Measurements from ENCODE around the gene FAM114A2. TPM values are rescaled to one million over a fixed set of nuclear protein-coding genes. Genes with fewer than 3 reads are reported as not detected.

FAM114A2 gene
- total RNA-seq, 6 experiments from 2014 or later = 5.0 to 20.2 (median 15.5) TPM

GRCh38 chr5:154065971-154066370, 27.3 kb upstream of the FAM114A2 start:
- TF ChIP-seq CTCF (IDR thresholded peaks at IDR 0.05) (no peak), POLR2A (IDR thresholded peaks at IDR 0.05) (no peak)
- H3K9me3 ChIP-seq = no peaks in the 10 kb centered on the region
- no peak overlapping the region for H3K27ac ChIP-seq
- DNase-seq (no peak), ATAC-seq (no peak)
- H3K4me3 ChIP-seq = no peak overlapping the region
- H3K27me3 ChIP-seq = no peaks in the 10 kb centered on the region
- intact Hi-C loops (cut with DNase I) = loop anchor here in 1 of 2 donors (10.0 kb wide), 1 partner anchor 349 kb away; no protein-coding TSS in a partner anchor
- H3K36me3 ChIP-seq = no peaks in the 10 kb centered on the region
- H3K4me1 ChIP-seq = no peaks in the 10 kb centered on the region

- no peak overlapping the region for H3K4me3 ChIP-seq
- no peak overlapping the region for H3K27ac ChIP-seq
- TF ChIP-seq POLR2A (IDR thresholded peaks at IDR 0.05) (no peak), CTCF (IDR thresholded peaks at IDR 0.05) (no peak)
- ATAC-seq (no peak), DNase-seq (no peak)
- no peaks in the 10 kb centered on the region for H3K9me3 ChIP-seq
- intact Hi-C loops (cut with DNase I) = loop anchor here in 1 of 2 donors (10.0 kb wide), 1 partner anchor 351 kb away; no protein-coding TSS in a partner anchor
- H3K36me3 ChIP-seq = no peaks in the 10 kb centered on the region
- H3K4me1 ChIP-seq = peaks cover 0 to 11% (median 5%) of the 10 kb centered on the region in 4 donors
- H3K27me3 ChIP-seq = no peaks in the 10 kb centered on the region
Measured at GRCh38 chr5:154063372-154063771, 24.7 kb upstream of the FAM114A2 start.

- TF ChIP-seq POLR2A (IDR thresholded peaks at IDR 0.05) = no peak
- no peaks in the 10 kb centered on the region for H3K36me3 ChIP-seq
- peaks cover 0 to 11% (median 5%) of the 10 kb centered on the region in 4 donors for H3K4me1 ChIP-seq
- DNase-seq (no peak), ATAC-seq (no peak)
- H3K4me3 ChIP-seq = no peak overlapping the region
- no peaks in the 10 kb centered on the region for H3K27me3 ChIP-seq
- 90% methylated on average over 3 of the region's 3 CpGs for WGBS (ENCODE audit: insufficient coverage, low coverage, low lambda C conversion rate, missing lambda C conversion rate)
- intact Hi-C loops (cut with DNase I) = loop anchor here in 1 of 2 donors (10.0 kb wide), 1 partner anchor 354 kb away; no protein-coding TSS in a partner anchor
- H3K9me3 ChIP-seq = no peaks in the 10 kb centered on the region
- H3K27ac ChIP-seq = no peak overlapping the region
Measured at GRCh38 chr5:154060606-154061005, 21.9 kb upstream of the FAM114A2 start.

- peaks cover 0 to 11% (median 5%) of the 10 kb centered on the region in 4 donors for H3K4me1 ChIP-seq
- no peak for DNase-seq
- H3K4me3 ChIP-seq = no peak overlapping the region
- H3K36me3 ChIP-seq = no peaks in the 10 kb centered on the region
- intact Hi-C loops (cut with DNase I) = no loop called here
- H3K27ac ChIP-seq = no peak overlapping the region
- ATAC-seq = peak in 1 of 4 donors; percentile 11
- TF ChIP-seq CTCF (IDR thresholded peaks at IDR 0.05) (no peak), POLR2A (IDR thresholded peaks at IDR 0.05) (no peak)
- 71% methylated on average over 4 of the region's 4 CpGs for WGBS (ENCODE audit: insufficient coverage, low coverage, low lambda C conversion rate, missing lambda C conversion rate)
- H3K27me3 ChIP-seq = no peaks in the 10 kb centered on the region
- H3K9me3 ChIP-seq = no peaks in the 10 kb centered on the region
Measured at GRCh38 chr5:154059583-154059982, 20.9 kb upstream of the FAM114A2 start.

- no peak for TF ChIP-seq POLR2A (IDR thresholded peaks at IDR 0.05)
- TF ChIP-seq CTCF (IDR thresholded peaks at IDR 0.05) = no peak
Measured at GRCh38 chr5:154059039-154059430, 20.3 kb upstream of the FAM114A2 start.

More at GRCh38 chr5:154059039-154059430, 20.3 kb upstream of the FAM114A2 start:
- Histone ChIP-seq H3K36me3 (peaks cover 0 to 3% (median 0%) of the 10 kb centered on the region in 4 donors), H3K4me3 (no peak overlapping the region), H3K27ac (no peak overlapping the region), H3K4me1 (peaks cover 0 to 11% (median 5%) of the 10 kb centered on the region in 4 donors), H3K9me3 (no peaks in the 10 kb centered on the region), H3K27me3 (no peaks in the 10 kb centered on the region)
- intact Hi-C loops (cut with DNase I) = no loop called here
- ATAC-seq (peak; percentile 77 to 86 (median 82)), DNase-seq (no peak)
- 24% methylated on average over 6 of the region's 6 CpGs for WGBS (ENCODE audit: insufficient coverage, low coverage, low lambda C conversion rate, missing lambda C conversion rate)

All from right lobe of liver (tissue), 6 donors.